ENCODE data around the gene MCF2L.
"Not testable (repeated sequence)": the region's sequence is repeated elsewhere in the genome, so short reads cannot be mapped to it uniquely, and the experiment has no call there.

The MCF2L gene

DNA sequence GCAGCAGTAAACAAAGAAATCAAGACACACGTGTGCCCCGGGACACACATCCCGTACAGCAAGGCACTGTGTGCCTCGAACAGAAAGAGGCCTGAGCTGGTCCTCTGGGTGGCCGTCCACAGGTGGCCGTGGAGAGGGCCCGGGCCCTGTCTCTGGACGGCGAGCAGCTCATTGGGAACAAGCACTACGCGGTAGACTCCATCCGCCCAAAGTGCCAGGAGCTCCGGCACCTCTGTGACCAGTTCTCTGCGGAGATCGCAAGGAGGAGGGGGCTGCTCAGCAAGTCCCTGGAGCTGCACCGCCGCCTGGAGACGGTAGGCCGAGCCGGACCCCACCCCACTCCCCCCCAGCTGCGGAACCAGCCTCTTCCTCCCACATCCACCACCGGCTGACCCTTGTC lies 105.9 kb downstream of the MCF2L start:
- DNase-seq (ENCODE audit: low spot score), result no peak
- TF ChIP-seq, protein P1, sequence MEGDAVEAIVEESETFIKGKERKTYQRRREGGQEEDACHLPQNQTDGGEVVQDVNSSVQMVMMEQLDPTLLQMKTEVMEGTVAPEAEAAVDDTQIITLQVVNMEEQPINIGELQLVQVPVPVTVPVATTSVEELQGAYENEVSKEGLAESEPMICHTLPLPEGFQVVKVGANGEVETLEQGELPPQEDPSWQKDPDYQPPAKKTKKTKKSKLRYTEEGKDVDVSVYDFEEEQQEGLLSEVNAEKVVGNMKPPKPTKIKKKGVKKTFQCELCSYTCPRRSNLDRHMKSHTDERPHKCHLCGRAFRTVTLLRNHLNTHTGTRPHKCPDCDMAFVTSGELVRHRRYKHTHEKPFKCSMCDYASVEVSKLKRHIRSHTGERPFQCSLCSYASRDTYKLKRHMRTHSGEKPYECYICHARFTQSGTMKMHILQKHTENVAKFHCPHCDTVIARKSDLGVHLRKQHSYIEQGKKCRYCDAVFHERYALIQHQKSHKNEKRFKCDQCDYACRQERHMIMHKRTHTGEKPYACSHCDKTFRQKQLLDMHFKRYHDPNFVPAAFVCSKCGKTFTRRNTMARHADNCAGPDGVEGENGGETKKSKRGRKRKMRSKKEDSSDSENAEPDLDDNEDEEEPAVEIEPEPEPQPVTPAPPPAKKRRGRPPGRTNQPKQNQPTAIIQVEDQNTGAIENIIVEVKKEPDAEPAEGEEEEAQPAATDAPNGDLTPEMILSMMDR (IDR thresholded peaks at IDR 0.05; ENCODE audit: borderline replicate concordance, control extremely low read depth, extremely low read depth, insufficient read depth, missing control alignments), result no peak
- in situ Hi-C loops (cut with MboI; ENCODE audit: low sequenced_read_pairs, unreplicated experiment), result no loop called here

DNA sequence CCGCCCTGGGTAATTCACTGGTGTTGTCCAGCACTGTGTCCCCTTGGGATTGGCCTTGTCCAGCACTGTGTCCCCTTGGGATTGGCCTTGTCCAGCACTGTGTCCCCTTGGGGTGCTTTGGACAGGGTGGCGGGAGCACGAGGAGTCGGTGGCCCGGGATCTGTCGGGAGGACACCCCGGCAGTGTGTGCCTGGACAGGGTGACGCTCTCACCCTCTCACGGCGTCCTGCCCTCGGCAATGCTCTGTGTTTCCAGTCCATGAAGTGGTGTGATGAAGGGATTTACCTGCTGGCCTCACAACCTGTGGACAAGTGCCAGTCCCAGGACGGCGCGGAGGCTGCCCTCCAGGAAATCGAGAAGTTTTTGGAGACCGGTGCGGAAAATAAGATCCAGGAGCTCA lies 106.7 kb downstream of the MCF2L start:
- in situ Hi-C loops (cut with MboI; ENCODE audit: low sequenced_read_pairs, unreplicated experiment), result no loop called here
- DNase-seq (ENCODE audit: low spot score), result no peak
- TF ChIP-seq, protein P1 (IDR thresholded peaks at IDR 0.05; ENCODE audit: borderline replicate concordance, control extremely low read depth, extremely low read depth, insufficient read depth, missing control alignments), result no peak

DNA sequence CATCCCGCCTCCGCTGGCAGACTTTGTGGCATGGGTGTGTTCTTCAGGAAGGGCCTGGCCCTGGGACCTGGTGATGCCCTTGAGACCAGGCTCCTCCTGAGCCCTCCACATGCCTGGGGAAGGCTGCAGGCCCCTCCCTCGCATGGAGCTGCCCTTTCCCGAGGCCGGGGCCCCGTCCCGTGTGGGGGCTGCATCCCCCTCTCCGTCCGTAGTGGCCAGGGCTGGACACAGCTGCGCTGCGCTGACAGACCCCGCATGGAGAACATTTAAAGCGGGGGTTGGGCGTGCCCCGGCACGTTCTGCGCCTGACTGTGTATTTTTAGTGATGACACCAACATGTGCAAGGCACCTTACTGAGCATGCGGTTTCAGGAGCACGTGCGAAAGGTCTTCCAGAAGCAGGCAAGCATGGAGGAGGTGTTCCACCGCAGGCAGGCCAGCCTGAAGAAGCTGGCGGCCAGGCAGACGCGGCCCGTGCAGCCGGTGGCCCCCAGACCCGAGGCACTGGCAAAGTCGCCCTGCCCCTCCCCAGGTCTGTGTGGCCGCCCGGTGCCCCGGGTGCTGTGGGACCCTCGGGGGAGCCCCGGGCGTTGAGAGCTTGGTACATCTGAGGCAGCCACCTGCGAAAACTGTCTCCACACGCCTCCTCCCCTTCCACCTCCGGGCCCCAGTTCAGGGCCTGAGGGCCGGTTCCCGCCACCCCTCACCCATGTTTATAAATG lies 107.8 kb downstream of the MCF2L start:
- TF ChIP-seq, protein P1 (IDR thresholded peaks at IDR 0.05; ENCODE audit: borderline replicate concordance, control extremely low read depth, extremely low read depth, insufficient read depth, missing control alignments), result no peak
- in situ Hi-C loops (cut with MboI; ENCODE audit: low sequenced_read_pairs, unreplicated experiment), result no loop called here
- no peak for DNase-seq (ENCODE audit: low spot score)

DNA sequence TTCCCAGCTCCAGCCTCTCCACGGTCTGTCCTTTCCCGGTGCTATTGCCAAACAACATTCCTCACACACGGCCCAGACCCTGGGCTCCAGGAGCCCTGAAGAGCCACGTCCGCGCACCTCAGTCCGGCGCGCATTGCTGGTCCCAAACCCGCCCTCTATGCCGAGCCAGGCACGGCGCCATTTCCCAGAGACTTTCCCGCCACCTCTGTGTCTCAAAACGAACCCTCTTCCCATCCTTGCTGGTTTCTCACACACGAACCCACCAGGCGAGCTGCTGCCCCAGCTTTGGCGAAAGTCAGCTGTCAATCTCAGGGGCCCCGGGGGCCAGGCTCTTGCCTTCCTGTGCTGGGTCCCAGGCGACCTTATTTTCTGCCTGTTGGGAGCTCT lies 108.5 kb downstream of the MCF2L start:
- TF ChIP-seq, protein P1 (IDR thresholded peaks at IDR 0.05; ENCODE audit: borderline replicate concordance, control extremely low read depth, extremely low read depth, insufficient read depth, missing control alignments), result no peak
- in situ Hi-C loops (cut with MboI; ENCODE audit: low sequenced_read_pairs, unreplicated experiment), result no loop called here
- no peak for DNase-seq (ENCODE audit: low spot score)

DNA sequence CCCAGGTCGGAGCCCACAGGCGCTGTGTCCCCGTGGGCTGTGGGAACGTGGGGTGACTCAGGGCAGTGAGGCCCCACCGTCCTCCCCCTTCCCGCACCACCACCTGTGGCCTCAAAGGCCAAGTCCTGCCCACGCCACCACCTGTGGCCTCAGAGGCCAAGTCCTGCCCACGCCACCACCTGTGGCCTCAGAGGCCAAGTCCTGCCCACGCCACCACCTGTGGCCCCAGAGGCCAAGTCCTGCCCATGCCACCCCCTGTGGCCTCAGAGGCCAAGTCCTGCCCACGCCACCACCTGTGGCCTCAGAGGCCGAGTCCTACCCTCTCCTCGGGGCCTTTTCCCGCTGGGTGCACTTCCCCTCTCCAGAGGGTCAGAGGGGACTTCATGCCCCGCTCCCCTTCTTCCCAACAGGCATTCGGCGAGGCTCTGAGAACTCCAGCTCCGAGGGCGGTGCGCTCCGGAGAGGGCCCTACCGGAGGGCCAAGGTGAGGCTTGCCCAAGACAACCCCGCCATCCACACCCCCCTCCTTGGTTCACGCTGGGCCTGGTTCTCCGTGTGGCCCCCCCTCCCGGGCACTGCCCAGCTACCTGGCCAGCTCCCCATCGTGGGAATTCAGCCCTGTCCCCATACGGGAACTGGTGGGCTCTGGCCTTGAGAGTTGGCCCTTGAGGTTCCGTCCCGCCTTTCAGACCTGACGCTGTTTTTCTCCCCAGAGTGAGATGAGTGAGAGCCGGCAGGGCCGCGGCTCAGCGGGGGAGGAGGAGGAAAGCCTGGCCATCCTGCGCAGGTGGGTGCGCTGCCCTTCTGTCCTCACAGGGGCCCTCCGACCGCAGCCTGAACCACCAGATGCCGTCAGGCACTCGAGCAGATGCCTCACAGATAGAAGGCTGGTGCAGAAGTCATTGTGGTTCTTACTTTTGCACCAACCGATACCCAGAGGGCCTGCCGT lies 109.2 kb downstream of the MCF2L start:
- no peak for DNase-seq (ENCODE audit: low spot score)
- TF ChIP-seq, protein P1 (IDR thresholded peaks at IDR 0.05; ENCODE audit: borderline replicate concordance, control extremely low read depth, extremely low read depth, insufficient read depth, missing control alignments), result no peak
- in situ Hi-C loops (cut with MboI; ENCODE audit: low sequenced_read_pairs, unreplicated experiment), result no loop called here

DNA sequence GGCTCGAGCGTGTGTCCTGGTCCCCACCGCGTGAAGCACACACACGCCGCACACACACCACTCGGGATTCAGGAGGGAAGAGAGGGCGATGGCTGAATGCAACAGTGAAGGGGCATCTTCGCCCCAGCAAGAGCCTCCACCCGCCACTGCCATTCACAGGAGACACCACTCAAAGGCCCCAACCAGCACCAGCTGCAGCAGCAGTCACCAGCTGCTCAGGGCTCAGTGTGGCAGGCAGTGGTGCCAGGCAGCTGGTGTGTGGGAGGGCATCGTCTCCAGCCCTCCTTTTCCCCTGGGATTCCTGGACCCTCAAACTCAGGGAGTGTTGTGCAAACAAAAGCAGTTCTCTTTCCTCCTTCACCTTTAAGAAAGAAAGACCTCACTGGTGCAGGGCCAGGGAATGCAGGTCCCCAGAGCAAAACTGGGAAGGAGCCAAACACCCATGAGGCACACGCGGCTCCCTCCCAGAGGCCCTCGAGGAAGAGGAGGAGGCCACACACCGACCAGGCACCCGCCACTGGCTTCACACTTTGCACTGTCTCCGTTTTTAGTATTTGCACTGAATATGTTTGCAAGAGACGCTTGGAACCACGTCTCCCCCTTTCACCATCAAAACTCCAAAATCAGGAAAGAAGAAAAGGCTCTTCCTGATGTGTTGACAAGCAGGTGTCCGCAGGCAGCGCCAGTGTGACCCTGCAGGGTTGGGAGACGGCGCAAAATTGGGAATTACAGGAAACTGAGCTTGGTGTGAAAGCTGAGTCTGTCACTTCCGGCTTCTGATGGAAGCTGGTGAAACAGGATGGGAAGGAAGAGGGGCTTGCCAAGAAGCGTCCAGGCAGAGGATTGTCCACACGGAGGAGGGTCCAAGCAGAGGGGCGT lies 110.1 kb downstream of the MCF2L start:
- no peak for DNase-seq (ENCODE audit: low spot score)
- in situ Hi-C loops (cut with MboI; ENCODE audit: low sequenced_read_pairs, unreplicated experiment), result no loop called here
- TF ChIP-seq, protein P1 (IDR thresholded peaks at IDR 0.05; ENCODE audit: borderline replicate concordance, control extremely low read depth, extremely low read depth, insufficient read depth, missing control alignments), result no peak

DNA sequence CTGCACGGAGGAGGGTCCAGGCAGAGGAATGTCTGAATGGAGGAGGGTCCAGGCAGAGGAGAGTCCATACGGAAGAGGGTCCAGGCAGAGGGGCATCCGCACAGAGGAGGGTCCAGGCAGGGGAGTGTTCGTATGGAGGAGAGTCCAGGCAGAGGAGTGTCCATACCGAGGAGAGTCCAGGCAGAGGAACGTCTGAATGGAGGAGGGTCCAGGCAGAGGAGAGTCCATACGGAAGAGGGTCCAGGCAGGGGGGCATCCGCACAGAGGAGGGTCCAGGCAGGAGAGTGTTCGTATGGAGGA lies 110.7 kb downstream of the MCF2L start:
- DNase-seq (ENCODE audit: low spot score); in situ Hi-C loops (cut with MboI; ENCODE audit: low sequenced_read_pairs, unreplicated experiment): not testable (repeated sequence)
